Renal cortex interstitium (tissue), 11 donors: ENCODE measurements around the gene TM9SF4. TPM values are rescaled to one million over a fixed set of nuclear protein-coding genes. Genes with fewer than 3 reads are reported as not detected.
"Not testable (repeated sequence)": the region's sequence is repeated elsewhere in the genome, so short reads cannot be mapped to it uniquely, and the experiment has no call there.

Source experiments
- DNase-seq, 11 donors: peaks; one replicate each; pipeline ENCODE4 v3.0.0-alpha.2; 2013; ENCODE audit warnings: low read depth in 9 of 11, low spot score in 4 of 11; ENCODE audit errors: extremely low read depth in 1 of 11
- polyA plus RNA-seq, 3 donors: library from polyadenylated mRNA; unstranded; fragments of 120-200 nt; gene quantifications; one replicate each; pipeline ENCODE4 v1.2.1, GENCODE V29; 2013; ENCODE audit not compliant: insufficient read length in 3 of 3

The TM9SF4 gene
- polyA plus RNA-seq, 3 donors = 66.5 to 73.0 (median 68.9) TPM

GRCh38 chr20:32118427-32118826 lies 8.9 kb downstream of the TM9SF4 start:
- DNase-seq = not testable (repeated sequence)

GRCh38 chr20:32119734-32120133 lies 10.2 kb downstream of the TM9SF4 start:
- DNase-seq = no peak

GRCh38 chr20:32121908-32122307 lies 12.4 kb downstream of the TM9SF4 start:
- DNase-seq = not testable (repeated sequence)

GRCh38 chr20:32123088-32123487 lies 13.6 kb downstream of the TM9SF4 start:
- no peak for DNase-seq

GRCh38 chr20:32124916-32125454 lies 15.5 kb downstream of the TM9SF4 start:
- DNase-seq = no peak

- no peak for DNase-seq
Measured at GRCh38 chr20:32125506-32125905, 16.0 kb downstream of the TM9SF4 start.

GRCh38 chr20:32126919-32127318 lies 17.4 kb downstream of the TM9SF4 start:
- no peak for DNase-seq

GRCh38 chr20:32127347-32127746 lies 17.8 kb downstream of the TM9SF4 start:
- no peak for DNase-seq

- DNase-seq = no peak
Measured at GRCh38 chr20:32128167-32128566, 18.7 kb downstream of the TM9SF4 start.

- DNase-seq = no peak
Measured at GRCh38 chr20:32129863-32130262, 20.3 kb downstream of the TM9SF4 start.

GRCh38 chr20:32130352-32130751 lies 20.8 kb downstream of the TM9SF4 start:
- DNase-seq = no peak

GRCh38 chr20:32130965-32131364 lies 21.5 kb downstream of the TM9SF4 start:
- no peak for DNase-seq

- no peak for DNase-seq
Measured at GRCh38 chr20:32132911-32133549, 23.5 kb downstream of the TM9SF4 start.

GRCh38 chr20:32134026-32134425 lies 24.5 kb downstream of the TM9SF4 start:
- no peak for DNase-seq

GRCh38 chr20:32135983-32136515 lies 26.5 kb downstream of the TM9SF4 start:
- no peak for DNase-seq

GRCh38 chr20:32138921-32139320 lies 29.4 kb downstream of the TM9SF4 start:
- DNase-seq = no peak

- no peak for DNase-seq
Measured at GRCh38 chr20:32139947-32140346, 30.4 kb downstream of the TM9SF4 start.

GRCh38 chr20:32140603-32141002 lies 31.1 kb downstream of the TM9SF4 start:
- DNase-seq = no peak

- no peak for DNase-seq
Measured at GRCh38 chr20:32141465-32141980, 32.0 kb downstream of the TM9SF4 start.

- no peak for DNase-seq
Measured at GRCh38 chr20:32142088-32142487, 32.6 kb downstream of the TM9SF4 start.

GRCh38 chr20:32142991-32143390 lies 33.5 kb downstream of the TM9SF4 start:
- DNase-seq = no peak
